Testis (tissue), 3 donors: ENCODE measurements around the gene PDE6A. TPM values are rescaled to one million over a fixed set of nuclear protein-coding genes. Genes with fewer than 3 reads are reported as not detected.

Experiments
- DNase-seq: peaks from one replicate; pipeline ENCODE4 v3.0.0-alpha.2; 2019
- H3K27ac ChIP-seq, 2 donors: fragments of 200-600 bp; sonication (generic); one replicate each; pipeline ENCODE4 v1.5.1; 2019
- H3K27me3 ChIP-seq: fragments of 200-600 bp; sonication (generic); one replicate; pipeline ENCODE4 v1.5.1; 2019
- H3K36me3 ChIP-seq: fragments of 200-600 bp; sonication (generic); one replicate; pipeline ENCODE4 v1.5.1; 2017; ENCODE audit warnings: low read depth; ENCODE audit errors: missing control alignments
- H3K4me1 ChIP-seq: fragments of 200-600 bp; sonication (generic); one replicate; pipeline ENCODE4 v1.5.1; 2019
- H3K4me3 ChIP-seq, 2 donors: fragments of 200-600 bp; sonication (generic); one replicate each; pipeline ENCODE4 v1.5.1; 2017 to 2019
- H3K9me3 ChIP-seq: fragments of 200-600 bp; sonication (generic); one replicate; pipeline ENCODE4 v1.5.1; 2017
- CTCF ChIP-seq, 3 experiments: fragments of 450-650 bp in 2 of 3; fragments of 200-600 bp in 1 of 3; sonication (generic) in 1 of 3; IDR thresholded peaks; one replicate each; pipeline ENCODE4 v1.5.1; 2016 to 2019; ENCODE audit warnings: antibody characterized with exemption in 3 of 3, mild to moderate bottlenecking in 2 of 3, moderate library complexity in 1 of 3
- POLR2A ChIP-seq: fragments of 450-650 bp; IDR thresholded peaks from one replicate; pipeline ENCODE4 v1.6.1; 2017; ENCODE audit warnings: antibody characterized with exemption, mild to moderate bottlenecking, moderate library complexity
- WGBS, 2 donors: methylation state at CpG; one replicate each; pipeline ENCODE4 v1.1.5; 2018; 5-methylcytosine and 5-hydroxymethylcytosine counted together
- intact Hi-C: fragments of 100-400 bp; cut with DNase I; formaldehyde crosslinking; loops from one replicate; pipeline ENCODE4 v1.15.1; 2023; ENCODE audit warnings: low total_unique reads
- polyA plus RNA-seq: library from polyadenylated mRNA; stranded (reverse); fragments of 350-450 nt; fragmentation: Illumina TruSeq; extraction: RNeasy Lipid Tissue Mini Kit (QIAGEN cat#74804); gene quantifications from one replicate; pipeline ENCODE4 v1.2.3, GENCODE V29; 2014; ENCODE audit warnings: low read depth, low replicate concordance; ENCODE audit not compliant: insufficient read depth
- total RNA-seq, 2 donors: library from RNA; depleted of rRNA; stranded (reverse); fragments of >200 nt; gene quantifications; one replicate each; pipeline ENCODE4 v1.2.3, GENCODE V29; 2016

PDE6A gene
- total and polyA plus RNA-seq, 3 donors from 2014 or later: 2.9 to 4.6 (median 3.2) TPM

DNA sequence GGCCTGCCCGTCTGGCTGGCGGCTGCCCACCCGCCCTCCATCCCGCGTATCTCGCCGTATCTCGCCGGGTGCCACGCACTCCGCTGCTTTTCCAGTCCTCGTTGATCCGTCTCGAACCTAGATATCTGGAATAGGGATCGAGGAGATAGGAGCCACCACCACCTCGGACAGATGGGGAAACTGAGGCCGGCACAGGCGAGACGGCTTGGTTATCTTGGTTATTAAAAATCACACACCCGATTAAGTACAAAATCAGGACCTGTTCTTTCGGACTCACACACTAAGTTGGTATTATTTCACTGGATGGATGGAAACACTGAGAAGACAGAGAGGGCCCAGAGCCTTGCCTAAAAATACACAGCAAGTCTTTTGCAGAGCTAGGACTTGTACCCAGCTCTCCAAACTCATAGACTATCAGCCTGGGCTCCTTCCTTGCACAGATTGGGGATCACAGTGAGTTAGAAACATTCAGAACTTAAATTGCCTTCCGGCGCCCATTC lies 16.6 kb upstream of the PDE6A start:
- no peak for TF ChIP-seq POLR2A
- no peak for TF ChIP-seq CTCF (IDR thresholded peaks at IDR 0.05)
- H3K27ac ChIP-seq: peak overlapping the region; percentile 89 to 90
- H3K27me3 ChIP-seq: no peaks in the 10 kb centered on the region
- H3K4me1 ChIP-seq: peaks cover 14% of the 10 kb centered on the region
- WGBS, 2 donors: 10 to 13% methylated on average over 18 to 23 of the region's 23 CpGs
- peak overlapping the region; percentile 87 to 88 for H3K4me3 ChIP-seq
- intact Hi-C loops: loop anchor here (10.0 kb wide), 1 partner anchor 116 kb away; no protein-coding TSS in a partner anchor
- H3K9me3 ChIP-seq: no peaks in the 10 kb centered on the region
- DNase-seq: no peak
- no peaks in the 10 kb centered on the region for H3K36me3 ChIP-seq

DNA sequence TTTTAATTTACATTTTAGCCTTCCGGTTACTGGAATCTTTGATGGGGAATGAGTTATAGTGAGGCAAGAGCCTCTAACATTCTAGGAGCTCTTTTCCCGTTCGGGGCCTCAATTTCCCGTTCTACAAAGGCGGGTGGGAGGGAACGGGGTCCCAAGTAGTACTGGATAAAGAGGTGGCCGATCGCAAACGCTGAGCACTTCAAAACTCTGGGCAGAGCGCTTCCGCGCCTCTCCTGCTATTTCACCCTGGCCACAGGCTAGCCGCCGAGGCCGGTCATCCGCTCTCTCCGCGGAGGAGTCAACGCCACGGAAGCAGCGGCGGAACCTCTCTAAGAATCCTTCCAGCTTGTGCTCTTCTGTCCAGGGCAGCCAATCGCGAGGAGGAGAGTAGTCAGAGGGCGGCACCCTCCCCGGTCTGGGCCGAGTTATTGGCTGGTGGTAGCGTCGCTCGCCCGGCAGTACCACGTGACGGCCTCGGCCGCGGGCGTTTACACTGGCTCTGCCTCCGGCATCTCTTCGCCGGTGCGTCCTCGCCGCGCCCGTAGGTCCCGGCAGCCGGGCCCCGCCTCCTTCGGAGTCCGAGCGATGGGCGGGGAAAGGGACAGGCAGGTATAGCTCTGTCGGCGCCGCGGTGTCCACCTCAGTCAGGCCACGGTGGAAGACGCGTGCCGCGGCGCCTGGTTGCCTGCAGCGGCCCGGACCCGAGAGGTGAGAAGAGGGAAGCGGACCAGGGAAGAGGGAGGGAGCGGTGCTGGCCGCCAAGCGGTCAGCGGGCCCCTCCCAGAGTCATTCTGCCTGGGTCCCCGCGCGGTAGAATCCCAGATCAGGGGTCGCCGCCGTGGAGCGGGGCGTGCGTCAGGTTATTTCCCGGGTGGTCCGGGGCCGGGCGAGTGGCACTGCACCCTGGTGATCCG lies 15.9 kb upstream of the PDE6A start, which contains the start of gene SLC26A2:
TSS of gene SLC26A2 (plus strand) at position 487 of the 914 bp plus-strand sequence. CDS start 16,895 bp downstream, outside the sequence.
- H3K27ac ChIP-seq: peak within 1 kb of the TSS; percentile 89 to 90
- H3K4me3 ChIP-seq: peak within 1 kb of the TSS; percentile 87 to 88
- H3K4me1 ChIP-seq: peaks cover 14% of the 10 kb centered on the region
- H3K36me3 ChIP-seq: no peaks in the 10 kb centered on the region
- H3K9me3 ChIP-seq: no peaks in the 10 kb centered on the region
- intact Hi-C loops: loop anchor here (10.0 kb wide), 1 partner anchor 116 kb away; no protein-coding TSS in a partner anchor
- TF ChIP-seq POLR2A (peak; percentile 67), CTCF (IDR thresholded peaks at IDR 0.05) (peak in 1 of 3 experiments; percentile 7)
- 1% methylated on average over 52 to 68 of the region's 84 CpGs for WGBS, 2 donors
- no peaks in the 10 kb centered on the region for H3K27me3 ChIP-seq
- peak; percentile 99 for DNase-seq

- WGBS, 2 donors: 30 to 35% methylated on average over 14 of the region's 14 CpGs
- H3K4me3 ChIP-seq: peak overlapping the region; percentile 87 to 88
- H3K4me1 ChIP-seq: peaks cover 14% of the 10 kb centered on the region
- no peak for TF ChIP-seq POLR2A
- TF ChIP-seq CTCF (IDR thresholded peaks at IDR 0.05): peak; percentile 40 to 57 (median 44)
- H3K27ac ChIP-seq: peak overlapping the region; percentile 89 to 90
- intact Hi-C loops: loop anchor here (10.0 kb wide), 1 partner anchor 115 kb away; no protein-coding TSS in a partner anchor
- no peaks in the 10 kb centered on the region for H3K9me3 ChIP-seq
- no peak for DNase-seq
- H3K27me3 ChIP-seq: no peaks in the 10 kb centered on the region
- H3K36me3 ChIP-seq: no peaks in the 10 kb centered on the region
These were observed 15.0 kb upstream of the PDE6A start for GRCh38 chr5:149959406-149960236.

DNA sequence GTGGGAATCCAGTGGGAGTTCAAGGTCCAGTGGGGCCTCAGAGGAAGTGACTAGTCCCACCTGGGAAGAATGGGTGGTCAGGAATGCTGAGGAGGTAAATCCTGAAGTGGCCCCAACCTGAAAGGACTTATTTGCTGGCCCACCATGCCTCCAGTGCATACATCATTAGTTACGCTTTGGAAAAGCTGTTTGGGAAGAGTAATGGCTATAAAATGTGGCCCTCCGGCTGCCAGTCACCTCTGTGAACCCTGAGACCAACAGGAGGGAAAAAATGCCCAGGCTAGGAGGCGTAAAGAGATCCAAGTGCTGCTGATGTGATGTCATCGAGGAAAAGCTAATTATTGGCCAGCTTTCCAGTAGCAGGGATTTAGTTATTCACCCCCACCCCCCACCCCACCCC lies 13.3 kb upstream of the PDE6A start:
- Histone ChIP-seq H3K4me1 (peaks cover 14% of the 10 kb centered on the region), H3K4me3 (no peak overlapping the region), H3K9me3 (no peaks in the 10 kb centered on the region), H3K27ac (no peak overlapping the region), H3K36me3 (no peaks in the 10 kb centered on the region), H3K27me3 (no peaks in the 10 kb centered on the region)
- DNase-seq: no peak
- intact Hi-C loops: no loop called here
- WGBS, 2 donors: 88 to 90% methylated on average over 4 of the region's 4 CpGs
- TF ChIP-seq POLR2A: no peak
- no peak for TF ChIP-seq CTCF (IDR thresholded peaks at IDR 0.05)
